Osteoblast (primary cell): ENCODE results near the gene IFT80. TPM values are rescaled to one million over a fixed set of nuclear protein-coding genes. Genes with fewer than 3 reads are reported as not detected.
A peak's percentile ranks its signal among the peaks of the same experiment; 100 is the strongest.

Source experiments
- DNase-seq: peaks from one replicate; pipeline ENCODE4 v3.0.0; 2011; ENCODE audit warnings: low spot score, mixed read lengths; ENCODE audit not compliant: insufficient read length; ENCODE audit errors: missing footprints
- H2AFZ ChIP-seq: 2 replicates; pipeline ENCODE4 v1.6.0; 2011; ENCODE audit warnings: mild to moderate bottlenecking, low read length
- H3K27ac ChIP-seq: 2 replicates; pipeline ENCODE4 v1.5.1; 2011; ENCODE audit warnings: mild to moderate bottlenecking, low read depth, low read length, moderate library complexity
- H3K27me3 ChIP-seq: 2 replicates; pipeline ENCODE4 v1.6.0; 2012; ENCODE audit warnings: mild to moderate bottlenecking, control low read depth, inconsistent platforms, low read length, moderate library complexity; ENCODE audit not compliant: insufficient read depth
- H3K36me3 ChIP-seq: 2 replicates; pipeline ENCODE4 v1.5.1; 2011; ENCODE audit warnings: mild to moderate bottlenecking, low read length, control low read depth, moderate library complexity; ENCODE audit not compliant: insufficient read depth
- H3K4me1 ChIP-seq: 2 replicates; pipeline ENCODE4 v1.5.1; 2011; ENCODE audit warnings: mild to moderate bottlenecking, low read length, control low read depth, moderate library complexity; ENCODE audit not compliant: insufficient read depth
- H3K4me2 ChIP-seq: 2 replicates; pipeline ENCODE4 v1.6.0; 2011; ENCODE audit warnings: mild to moderate bottlenecking, low read length; ENCODE audit not compliant: insufficient read depth
- H3K4me3 ChIP-seq: fragments of 200-600 bp; sonication (generic); 3 replicates; pipeline ENCODE4 v1.5.1; 2012; ENCODE audit warnings: mild to moderate bottlenecking, low read length, inconsistent platforms; ENCODE audit not compliant: insufficient read depth
- H3K79me2 ChIP-seq: 2 replicates; pipeline ENCODE4 v1.6.0; 2012; ENCODE audit warnings: mild to moderate bottlenecking, low read length, control low read depth, inconsistent platforms; ENCODE audit not compliant: insufficient read depth
- H3K9me3 ChIP-seq: 2 replicates; pipeline ENCODE4 v1.5.1; 2011; ENCODE audit warnings: low read depth, low read length, control low read depth
- H4K20me1 ChIP-seq: 2 replicates; pipeline ENCODE4 v1.6.0; 2012; ENCODE audit warnings: mild to moderate bottlenecking, low read length, control low read depth; ENCODE audit not compliant: insufficient read depth
- CTCF ChIP-seq: IDR thresholded peaks from 2 replicates; pipeline ENCODE4 v1.5.1; 2011; ENCODE audit warnings: mild to moderate bottlenecking, low read depth, low read length, moderate library complexity; ENCODE audit errors: extremely low read depth
- total RNA-seq: library from RNA; depleted of rRNA; stranded (reverse); fragments of >200 nt; gene quantifications from 2 replicates; pipeline ENCODE4 v1.2.3, GENCODE V29; 2012

IFT80 gene
- total RNA-seq, 1 donor = 63.0 TPM

- Histone ChIP-seq H3K79me2 (no peaks in the 10 kb centered on the region), H2AFZ (no peak overlapping the region), H3K27me3 (no peaks in the 10 kb centered on the region), H3K4me1 (peaks cover 46% of the 10 kb centered on the region), H3K36me3 (peaks cover 3% of the 10 kb centered on the region), H4K20me1 (no peaks in the 10 kb centered on the region), H3K4me2 (no peak overlapping the region), H3K9me3 (no peaks in the 10 kb centered on the region), H3K27ac (no peak overlapping the region), H3K4me3 (no peak overlapping the region)
- no peak for DNase-seq
- TF ChIP-seq CTCF = no peak
Observed at GRCh38 chr3:160373655-160374054, 25.4 kb downstream of the IFT80 start.

GRCh38 chr3:160372780-160373179 lies 26.2 kb downstream of the IFT80 start:
- H4K20me1 ChIP-seq = no peaks in the 10 kb centered on the region
- no peak overlapping the region for H3K4me3 ChIP-seq
- DNase-seq = no peak
- H3K79me2 ChIP-seq = no peaks in the 10 kb centered on the region
- H3K4me2 ChIP-seq = no peak overlapping the region
- H3K36me3 ChIP-seq = peaks cover 3% of the 10 kb centered on the region
- H2AFZ ChIP-seq = no peak overlapping the region
- TF ChIP-seq CTCF = no peak
- H3K9me3 ChIP-seq = no peaks in the 10 kb centered on the region
- no peaks in the 10 kb centered on the region for H3K27me3 ChIP-seq
- H3K4me1 ChIP-seq = peaks cover 41% of the 10 kb centered on the region
- peak overlapping the region; percentile 18 for H3K27ac ChIP-seq

GRCh38 chr3:160370987-160371857 lies 27.8 kb downstream of the IFT80 start:
- no peak overlapping the region for H3K27ac ChIP-seq
- no peaks in the 10 kb centered on the region for H3K79me2 ChIP-seq
- H2AFZ ChIP-seq = no peak overlapping the region
- H3K4me1 ChIP-seq = peaks cover 30% of the 10 kb centered on the region
- no peak for DNase-seq
- TF ChIP-seq CTCF = no peak
- no peak overlapping the region for H3K4me3 ChIP-seq
- no peak overlapping the region for H3K4me2 ChIP-seq
- H3K27me3 ChIP-seq = no peaks in the 10 kb centered on the region
- peaks cover 3% of the 10 kb centered on the region for H3K36me3 ChIP-seq
- H4K20me1 ChIP-seq = no peaks in the 10 kb centered on the region
- H3K9me3 ChIP-seq = no peaks in the 10 kb centered on the region

GRCh38 chr3:160369784-160370183 lies 29.2 kb downstream of the IFT80 start:
- Histone ChIP-seq H3K9me3 (no peaks in the 10 kb centered on the region), H3K4me1 (peaks cover 27% of the 10 kb centered on the region), H3K4me2 (no peak overlapping the region), H2AFZ (no peak overlapping the region), H3K4me3 (no peak overlapping the region), H4K20me1 (no peaks in the 10 kb centered on the region), H3K27me3 (no peaks in the 10 kb centered on the region), H3K79me2 (no peaks in the 10 kb centered on the region), H3K36me3 (peaks cover 3% of the 10 kb centered on the region), H3K27ac (no peak overlapping the region)
- no peak for TF ChIP-seq CTCF
- no peak for DNase-seq
